MCF 10A (cell line): ENCODE measurements around the gene GPR137. TPM values are rescaled to one million over a fixed set of nuclear protein-coding genes. Genes with fewer than 3 reads are reported as not detected.
A peak's percentile ranks its signal among the peaks of the same experiment; 100 is the strongest.

Experiments
- BruUV-seq: library from RNA; stranded (reverse); fragments of 400-500 nt; replicated peaks from 2 replicates; lab custom pipeline; 2021; lab: Mats Ljungman, UMichigan
- CTCF ChIA-PET: fragments of 300-600 bp; sonication (Branson Sonifier 250); formaldehyde crosslinking; extraction: SDS; loops from one replicate; lab custom pipeline; 2021; ENCODE audit warnings: antibody characterized with exemption, inconsistent platforms; lab: Yijun Ruan, JAX
- POLR2A ChIA-PET: fragments of 300-600, 350-650 bp; sonication (Branson Sonifier 250); formaldehyde crosslinking; extraction: SDS; loops from one replicate; lab custom pipeline; 2020; ENCODE audit warnings: antibody characterized with exemption, inconsistent platforms; lab: Yijun Ruan, JAX
- DNase-seq: peaks from one replicate; pipeline ENCODE4 v3.0.0-alpha.2; 2018; ENCODE audit not compliant: unreplicated experiment
- H3K27ac Mint-ChIP-seq: one replicate; pipeline ENCODE4 v1.8.0; 2022; ENCODE audit warnings: mild to moderate bottlenecking, low read depth, mixed read lengths; ENCODE audit not compliant: unreplicated experiment
- H3K27me3 Mint-ChIP-seq: one replicate; pipeline ENCODE4 v1.8.0; 2022; ENCODE audit warnings: mixed read lengths; ENCODE audit not compliant: insufficient read depth, unreplicated experiment
- H3K36me3 Mint-ChIP-seq: one replicate; pipeline ENCODE4 v1.8.0; 2022; ENCODE audit warnings: mild to moderate bottlenecking, moderate library complexity, mixed read lengths; ENCODE audit not compliant: insufficient read depth, unreplicated experiment
- H3K4me1 Mint-ChIP-seq: one replicate; pipeline ENCODE4 v1.8.0; 2022; ENCODE audit warnings: mixed read lengths; ENCODE audit not compliant: insufficient read depth, unreplicated experiment
- H3K4me3 Mint-ChIP-seq: one replicate; pipeline ENCODE4 v1.8.0; 2022; ENCODE audit warnings: mild to moderate bottlenecking, moderate library complexity, mixed read lengths; ENCODE audit not compliant: unreplicated experiment
- H3K9me3 Mint-ChIP-seq: one replicate; pipeline ENCODE4 v1.8.0; 2022; ENCODE audit warnings: mixed read lengths; ENCODE audit not compliant: unreplicated experiment
- CTCF ChIP-seq: fragments of 200-600 bp; IDR thresholded peaks from one replicate; pipeline ENCODE4 v1.8.0; 2022; ENCODE audit warnings: antibody characterized with exemption, mild to moderate bottlenecking; ENCODE audit not compliant: unreplicated experiment
- intact Hi-C: fragments of 100-400 bp; cut with micrococcal nuclease; formaldehyde crosslinking; loops from 2 replicates; pipeline ENCODE4 v1.14.1; 2022
- total RNA-seq: library from RNA; stranded (reverse); gene quantifications from 2 replicates; pipeline ENCODE4 v1.2.3, GENCODE V29; 2022

GPR137 gene
- total RNA-seq, 1 experiment from 2014 or later, result 36.0 TPM

GRCh38 chr11:64238999-64239398 lies 46.6 kb upstream of the GPR137 start:
- H3K4me3 Mint-ChIP-seq, result no peak overlapping the region
- no peak for DNase-seq
- no peaks in the 10 kb centered on the region for H3K9me3 Mint-ChIP-seq
- peaks cover 43% of the 10 kb centered on the region for H3K36me3 Mint-ChIP-seq
- peaks cover 23% of the 10 kb centered on the region for H3K4me1 Mint-ChIP-seq
- H3K27me3 Mint-ChIP-seq, result no peaks in the 10 kb centered on the region
- intact Hi-C loops, result no loop called here
- ChIA-PET CTCF (interaction anchor here (1.4 kb wide), 1 partner anchor 12 kb away, joined by 5 read pairs; the partner anchor contains the start of gene PLCB3), POLR2A (interaction anchor here (1.9 to 10.8 kb wide), 3 partner anchors 10 to 31 kb away, joined by 8 to 122 read pairs (median 73); partner anchors contain the start of genes DNAJC4, NUDT22, PLCB3 and TRPT1)
- no TSS peak for BruUV-seq
- no peak for TF ChIP-seq CTCF
- no peak overlapping the region for H3K27ac Mint-ChIP-seq

- ChIA-PET CTCF (interaction anchor here (1.0 to 1.4 kb wide), 4 partner anchors 11 to 61 kb away, joined by 3 to 5 read pairs (median 4); partner anchors contain the start of gene PLCB3), POLR2A (interaction anchor here (0.7 to 10.8 kb wide), 7 partner anchors 11 to 82 kb away, joined by 3 to 122 read pairs (median 14); partner anchors contain the start of genes CATSPERZ, DNAJC4, ESRRA and NUDT22)
- no TSS peak for BruUV-seq
- DNase-seq, result no peak
- Mint-ChIP-seq H3K36me3 (peaks cover 51% of the 10 kb centered on the region), H3K4me1 (peaks cover 23% of the 10 kb centered on the region), H3K4me3 (peak overlapping the region; percentile 93), H3K9me3 (no peaks in the 10 kb centered on the region), H3K27ac (peak overlapping the region; percentile 98), H3K27me3 (no peaks in the 10 kb centered on the region)
- TF ChIP-seq CTCF, result no peak
- intact Hi-C loops, result no loop called here
Measured at GRCh38 chr11:64239662-64240434, 45.8 kb upstream of the GPR137 start.

- POLR2A ChIA-PET, result interaction anchor here (0.6 to 10.8 kb wide), 21 partner anchors 11 to 1619 kb away, joined by 3 to 122 read pairs (median 4); partner anchors contain the start of genes B3GAT3, BAD, CATSPERZ and DNAJC4
- Mint-ChIP-seq H3K27me3 (no peaks in the 10 kb centered on the region), H3K27ac (peak within 1 kb of the TSS; percentile 98), H3K9me3 (no peaks in the 10 kb centered on the region), H3K36me3 (peaks cover 56% of the 10 kb centered on the region), H3K4me3 (peak within 1 kb of the TSS; percentile 93), H3K4me1 (peaks cover 19% of the 10 kb centered on the region)
- TSS peak; percentile 74 for BruUV-seq
- peak; percentile 96 for DNase-seq
- CTCF ChIA-PET, result interaction anchor here (0.7 to 1.3 kb wide), 6 partner anchors 10 to 394 kb away, joined by 3 to 5 read pairs (median 4); partner anchors contain the start of gene PLCB3
- no peak for TF ChIP-seq CTCF
- intact Hi-C loops, result no loop called here
Measured at GRCh38 chr11:64240435-64241240, 45.0 kb upstream of the GPR137 start, which contains the start of gene FKBP2. FKBP2 (plus strand) TSS chr11:64241095; CDS start chr11:64242388, 1,293 bp downstream.
